Parathyroid adenoma (tissue), 2 donors: ENCODE data around the gene KLHL8.

ENCODE experiments used
- H2AFZ ChIP-seq: fragments of 300-600 bp; sonication (generic); one replicate; pipeline ENCODE4 v1.7.0; 2017; ENCODE audit warnings: antibody characterized with exemption, mild to moderate bottlenecking
- H3K27ac ChIP-seq: fragments of 300-600 bp; sonication (generic); one replicate; pipeline ENCODE4 v1.7.0; 2017
- H3K27me3 ChIP-seq: fragments of 300-600 bp; sonication (generic); one replicate; pipeline ENCODE4 v1.7.0; 2017; ENCODE audit warnings: low read length; ENCODE audit not compliant: control insufficient read depth, insufficient read depth
- H3K36me3 ChIP-seq: fragments of 300-600 bp; sonication (generic); one replicate; pipeline ENCODE4 v1.7.0; 2017; ENCODE audit warnings: low read length; ENCODE audit not compliant: control insufficient read depth, insufficient read depth
- H3K4me1 ChIP-seq: fragments of 300-600 bp; sonication (generic); one replicate; pipeline ENCODE4 v1.7.0; 2017; ENCODE audit warnings: control low read depth
- H3K4me2 ChIP-seq: fragments of 300-600 bp; sonication (generic); one replicate; pipeline ENCODE4 v1.7.0; 2017; ENCODE audit warnings: low read length
- H3K4me3 ChIP-seq: fragments of 300-600 bp; sonication (generic); one replicate; pipeline ENCODE4 v1.7.0; 2017; ENCODE audit warnings: low read depth, low read length
- H3K79me2 ChIP-seq: fragments of 300-600 bp; sonication (generic); one replicate; pipeline ENCODE4 v1.7.0; 2017; ENCODE audit warnings: control low read depth
- H3K9ac ChIP-seq: fragments of 300-600 bp; sonication (generic); one replicate; pipeline ENCODE4 v1.7.0; 2017; ENCODE audit warnings: mild to moderate bottlenecking
- H3K9me3 ChIP-seq: fragments of 300-600 bp; sonication (generic); one replicate; pipeline ENCODE4 v1.7.0; 2017; ENCODE audit warnings: low read length; ENCODE audit not compliant: control insufficient read depth
- CTCF ChIP-seq: fragments of 300-600 bp; sonication (generic); IDR thresholded peaks from one replicate; pipeline ENCODE4 v1.7.0; 2017; ENCODE audit warnings: antibody characterized with exemption, mild to moderate bottlenecking
- donor health status: primary hyperparathyroidism.

The KLHL8 gene

GRCh38 chr4:87188048-87188447 is 32.4 kb downstream of the KLHL8 start:
- H3K4me1 ChIP-seq: no peaks in the 10 kb centered on the region
- H3K9ac ChIP-seq: no peak overlapping the region
- no peak overlapping the region for H3K4me3 ChIP-seq
- H3K4me2 ChIP-seq: no peak overlapping the region
- no peaks in the 10 kb centered on the region for H3K79me2 ChIP-seq
- H3K27ac ChIP-seq: no peak overlapping the region
- no peak for TF ChIP-seq CTCF
- H3K27me3 ChIP-seq: no peaks in the 10 kb centered on the region
- no peaks in the 10 kb centered on the region for H3K9me3 ChIP-seq
- H2AFZ ChIP-seq: no peak overlapping the region
- no peaks in the 10 kb centered on the region for H3K36me3 ChIP-seq

- no peaks in the 10 kb centered on the region for H3K79me2 ChIP-seq
- H3K27ac ChIP-seq: no peak overlapping the region
- no peak overlapping the region for H2AFZ ChIP-seq
- no peak overlapping the region for H3K9ac ChIP-seq
- no peak overlapping the region for H3K4me2 ChIP-seq
- TF ChIP-seq CTCF: no peak
- H3K36me3 ChIP-seq: no peaks in the 10 kb centered on the region
- H3K4me3 ChIP-seq: no peak overlapping the region
- no peaks in the 10 kb centered on the region for H3K27me3 ChIP-seq
- H3K9me3 ChIP-seq: no peaks in the 10 kb centered on the region
- H3K4me1 ChIP-seq: no peaks in the 10 kb centered on the region
Observed at GRCh38 chr4:87185146-87185870, 35.1 kb downstream of the KLHL8 start.

DNA sequence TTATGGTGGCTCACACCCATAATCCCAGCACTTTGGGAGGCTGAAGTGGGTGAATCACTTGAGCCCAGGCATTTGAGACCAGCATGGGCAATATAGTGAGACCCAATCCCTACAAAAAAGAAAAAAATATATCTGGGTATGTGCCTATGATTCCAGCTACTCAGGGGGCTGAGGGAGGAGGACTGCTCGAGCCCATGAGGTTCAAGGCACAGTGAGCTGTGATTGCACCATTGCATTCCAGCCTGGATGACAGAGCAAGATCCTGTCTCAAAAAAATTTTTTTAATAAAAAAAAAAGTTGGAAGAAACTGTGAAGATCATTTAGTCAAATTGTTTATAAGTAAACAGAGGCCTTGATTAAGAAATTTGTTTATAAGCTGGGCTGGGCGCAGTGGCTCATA is 39.7 kb downstream of the KLHL8 start:
- no peak overlapping the region for H3K27ac ChIP-seq

GRCh38 chr4:87179751-87180150 is 40.7 kb downstream of the KLHL8 start:
- Histone ChIP-seq H3K27me3 (no peaks in the 10 kb centered on the region), H3K9me3 (no peaks in the 10 kb centered on the region), H3K36me3 (no peaks in the 10 kb centered on the region), H3K4me2 (no peak overlapping the region), H3K9ac (no peak overlapping the region), H3K27ac (no peak overlapping the region), H3K79me2 (no peaks in the 10 kb centered on the region), H3K4me3 (no peak overlapping the region), H2AFZ (no peak overlapping the region), H3K4me1 (no peaks in the 10 kb centered on the region)
- no peak for TF ChIP-seq CTCF

More for the DNA sequence above, 39.7 kb downstream of the KLHL8 start:
- no peak overlapping the region for H3K4me2 ChIP-seq
- H3K9ac ChIP-seq: no peak overlapping the region
- H2AFZ ChIP-seq: no peak overlapping the region
- no peak overlapping the region for H3K4me3 ChIP-seq
- H3K36me3 ChIP-seq: no peaks in the 10 kb centered on the region
- no peak for TF ChIP-seq CTCF
- H3K4me1 ChIP-seq: no peaks in the 10 kb centered on the region
- H3K9me3 ChIP-seq: no peaks in the 10 kb centered on the region
- no peaks in the 10 kb centered on the region for H3K27me3 ChIP-seq
- H3K79me2 ChIP-seq: no peaks in the 10 kb centered on the region

- no peak overlapping the region for H3K9ac ChIP-seq
- H3K27ac ChIP-seq: no peak overlapping the region
- no peak overlapping the region for H3K4me3 ChIP-seq
- no peaks in the 10 kb centered on the region for H3K79me2 ChIP-seq
- no peak overlapping the region for H2AFZ ChIP-seq
- no peak overlapping the region for H3K4me2 ChIP-seq
- H3K27me3 ChIP-seq: no peaks in the 10 kb centered on the region
- no peak for TF ChIP-seq CTCF
- no peaks in the 10 kb centered on the region for H3K4me1 ChIP-seq
- H3K36me3 ChIP-seq: no peaks in the 10 kb centered on the region
- H3K9me3 ChIP-seq: no peaks in the 10 kb centered on the region
Observed at GRCh38 chr4:87174672-87175071, 45.7 kb downstream of the KLHL8 start.
